Measurements from ENCODE around the gene MYH16. TPM values are rescaled to one million over a fixed set of nuclear protein-coding genes. Genes with fewer than 3 reads are reported as not detected.

Gene MYH16
- total RNA-seq, 1 experiment from 2014 or later = 0.57 TPM

DNA sequence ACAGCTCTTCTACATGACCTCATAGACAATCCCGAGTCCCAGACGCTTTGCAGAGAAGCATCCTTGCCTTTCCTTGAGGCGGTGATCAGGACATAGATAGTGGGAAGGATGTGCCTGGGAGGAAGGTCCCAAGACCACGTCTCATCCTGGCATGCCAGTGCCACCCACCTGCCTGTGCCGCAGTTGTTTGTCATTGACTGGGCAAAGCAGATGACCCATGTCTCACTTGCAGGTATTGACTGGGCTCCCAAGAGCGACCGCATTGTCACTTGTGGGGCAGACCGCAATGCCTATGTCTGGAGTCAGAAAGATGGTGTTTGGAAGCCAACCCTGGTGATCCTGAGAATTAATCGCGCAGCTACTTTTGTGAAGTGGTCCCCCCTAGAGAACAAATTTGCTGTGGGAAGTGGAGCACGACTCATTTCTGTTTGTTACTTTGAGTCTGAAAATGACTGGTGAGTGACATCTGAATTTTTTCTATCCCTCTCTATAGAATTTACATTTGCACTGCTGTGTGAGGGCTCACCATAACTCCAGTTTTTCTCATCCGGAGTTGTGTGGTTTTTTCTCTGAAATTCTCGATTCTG, 71.5 kb downstream of the MYH16 start:
- ATAC-seq (no peak), DNase-seq (ENCODE audit: low read depth, low spot score) (no peak)
- H3K4me1 ChIP-seq (ENCODE audit: control insufficient read depth in 1 of 2, insufficient read depth in 2 of 2, low read length in 2 of 2) = no peaks in the 10 kb centered on the region
- H3K27ac ChIP-seq (ENCODE audit: low read depth, low read length) = no peak overlapping the region
- no peak overlapping the region for H2AFZ ChIP-seq (ENCODE audit: low read depth, low read length, poor library complexity, severe bottlenecking)
- no TSS peak for BruUV-seq (replicated peaks)
- H3K4me3 ChIP-seq (replicated peaks in 1 of 2; ENCODE audit: low read depth in 1 of 2, low read length in 2 of 2) = no peak overlapping the region
- CTCF ChIA-PET = no interaction called here
- no peak overlapping the region for H3K9ac ChIP-seq (ENCODE audit: low read length)
- peaks cover 39 to 43% of the 10 kb centered on the region in 2 experiments for H3K36me3 ChIP-seq (ENCODE audit: control insufficient read depth in 1 of 2, insufficient read depth in 2 of 2, low read length in 2 of 2)
- intact Hi-C loops (cut with micrococcal nuclease) = no loop called here
- RAD21 ChIA-PET (ENCODE audit: low non-redundant PET in 1 of 2, low total read pairs in 2 of 2, uncharacterized antibody in 2 of 2, unreplicated experiment in 2 of 2) = no interaction called here
- no peaks in the 10 kb centered on the region for H3K9me2 ChIP-seq (ENCODE audit: insufficient read depth)
- no peak for TF ChIP-seq POLR2A (IDR thresholded peaks at IDR 0.05; ENCODE audit: borderline replicate concordance, extremely low read depth, insufficient read depth, insufficient read length)
- TF ChIP-seq, protein P1, sequence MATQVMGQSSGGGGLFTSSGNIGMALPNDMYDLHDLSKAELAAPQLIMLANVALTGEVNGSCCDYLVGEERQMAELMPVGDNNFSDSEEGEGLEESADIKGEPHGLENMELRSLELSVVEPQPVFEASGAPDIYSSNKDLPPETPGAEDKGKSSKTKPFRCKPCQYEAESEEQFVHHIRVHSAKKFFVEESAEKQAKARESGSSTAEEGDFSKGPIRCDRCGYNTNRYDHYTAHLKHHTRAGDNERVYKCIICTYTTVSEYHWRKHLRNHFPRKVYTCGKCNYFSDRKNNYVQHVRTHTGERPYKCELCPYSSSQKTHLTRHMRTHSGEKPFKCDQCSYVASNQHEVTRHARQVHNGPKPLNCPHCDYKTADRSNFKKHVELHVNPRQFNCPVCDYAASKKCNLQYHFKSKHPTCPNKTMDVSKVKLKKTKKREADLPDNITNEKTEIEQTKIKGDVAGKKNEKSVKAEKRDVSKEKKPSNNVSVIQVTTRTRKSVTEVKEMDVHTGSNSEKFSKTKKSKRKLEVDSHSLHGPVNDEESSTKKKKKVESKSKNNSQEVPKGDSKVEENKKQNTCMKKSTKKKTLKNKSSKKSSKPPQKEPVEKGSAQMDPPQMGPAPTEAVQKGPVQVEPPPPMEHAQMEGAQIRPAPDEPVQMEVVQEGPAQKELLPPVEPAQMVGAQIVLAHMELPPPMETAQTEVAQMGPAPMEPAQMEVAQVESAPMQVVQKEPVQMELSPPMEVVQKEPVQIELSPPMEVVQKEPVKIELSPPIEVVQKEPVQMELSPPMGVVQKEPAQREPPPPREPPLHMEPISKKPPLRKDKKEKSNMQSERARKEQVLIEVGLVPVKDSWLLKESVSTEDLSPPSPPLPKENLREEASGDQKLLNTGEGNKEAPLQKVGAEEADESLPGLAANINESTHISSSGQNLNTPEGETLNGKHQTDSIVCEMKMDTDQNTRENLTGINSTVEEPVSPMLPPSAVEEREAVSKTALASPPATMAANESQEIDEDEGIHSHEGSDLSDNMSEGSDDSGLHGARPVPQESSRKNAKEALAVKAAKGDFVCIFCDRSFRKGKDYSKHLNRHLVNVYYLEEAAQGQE (IDR thresholded peaks at IDR 0.05; ENCODE audit: low read depth) = no peak
- TF ChIP-seq SIN3A (IDR thresholded peaks at IDR 0.05; ENCODE audit: low read depth) = no peak
- no peak for TF ChIP-seq JUND (IDR thresholded peaks at IDR 0.05)
- TF ChIP-seq, protein P2, sequence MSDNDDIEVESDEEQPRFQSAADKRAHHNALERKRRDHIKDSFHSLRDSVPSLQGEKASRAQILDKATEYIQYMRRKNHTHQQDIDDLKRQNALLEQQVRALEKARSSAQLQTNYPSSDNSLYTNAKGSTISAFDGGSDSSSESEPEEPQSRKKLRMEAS (IDR thresholded peaks at IDR 0.05) = no peak
- no peak for TF ChIP-seq RAD21 (IDR thresholded peaks at IDR 0.05; ENCODE audit: low read depth)
- TF ChIP-seq, protein P3, sequence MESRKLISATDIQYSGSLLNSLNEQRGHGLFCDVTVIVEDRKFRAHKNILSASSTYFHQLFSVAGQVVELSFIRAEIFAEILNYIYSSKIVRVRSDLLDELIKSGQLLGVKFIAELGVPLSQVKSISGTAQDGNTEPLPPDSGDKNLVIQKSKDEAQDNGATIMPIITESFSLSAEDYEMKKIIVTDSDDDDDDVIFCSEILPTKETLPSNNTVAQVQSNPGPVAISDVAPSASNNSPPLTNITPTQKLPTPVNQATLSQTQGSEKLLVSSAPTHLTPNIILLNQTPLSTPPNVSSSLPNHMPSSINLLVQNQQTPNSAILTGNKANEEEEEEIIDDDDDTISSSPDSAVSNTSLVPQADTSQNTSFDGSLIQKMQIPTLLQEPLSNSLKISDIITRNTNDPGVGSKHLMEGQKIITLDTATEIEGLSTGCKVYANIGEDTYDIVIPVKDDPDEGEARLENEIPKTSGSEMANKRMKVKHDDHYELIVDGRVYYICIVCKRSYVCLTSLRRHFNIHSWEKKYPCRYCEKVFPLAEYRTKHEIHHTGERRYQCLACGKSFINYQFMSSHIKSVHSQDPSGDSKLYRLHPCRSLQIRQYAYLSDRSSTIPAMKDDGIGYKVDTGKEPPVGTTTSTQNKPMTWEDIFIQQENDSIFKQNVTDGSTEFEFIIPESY (IDR thresholded peaks at IDR 0.05; ENCODE audit: extremely low read depth, insufficient replicate concordance, low read length) = no peak
- no peak for TF ChIP-seq EGR1 (IDR thresholded peaks at IDR 0.05; ENCODE audit: low read depth)
- TF ChIP-seq POLR2AphosphoS5 (IDR thresholded peaks at IDR 0.05; ENCODE audit: low read depth, low read length) = no peak
- TF ChIP-seq, protein P4, sequence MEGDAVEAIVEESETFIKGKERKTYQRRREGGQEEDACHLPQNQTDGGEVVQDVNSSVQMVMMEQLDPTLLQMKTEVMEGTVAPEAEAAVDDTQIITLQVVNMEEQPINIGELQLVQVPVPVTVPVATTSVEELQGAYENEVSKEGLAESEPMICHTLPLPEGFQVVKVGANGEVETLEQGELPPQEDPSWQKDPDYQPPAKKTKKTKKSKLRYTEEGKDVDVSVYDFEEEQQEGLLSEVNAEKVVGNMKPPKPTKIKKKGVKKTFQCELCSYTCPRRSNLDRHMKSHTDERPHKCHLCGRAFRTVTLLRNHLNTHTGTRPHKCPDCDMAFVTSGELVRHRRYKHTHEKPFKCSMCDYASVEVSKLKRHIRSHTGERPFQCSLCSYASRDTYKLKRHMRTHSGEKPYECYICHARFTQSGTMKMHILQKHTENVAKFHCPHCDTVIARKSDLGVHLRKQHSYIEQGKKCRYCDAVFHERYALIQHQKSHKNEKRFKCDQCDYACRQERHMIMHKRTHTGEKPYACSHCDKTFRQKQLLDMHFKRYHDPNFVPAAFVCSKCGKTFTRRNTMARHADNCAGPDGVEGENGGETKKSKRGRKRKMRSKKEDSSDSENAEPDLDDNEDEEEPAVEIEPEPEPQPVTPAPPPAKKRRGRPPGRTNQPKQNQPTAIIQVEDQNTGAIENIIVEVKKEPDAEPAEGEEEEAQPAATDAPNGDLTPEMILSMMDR (IDR thresholded peaks at IDR 0.05 in 2 of 3, conservative IDR thresholded peaks at IDR 0.05 in 1 of 3; ENCODE audit: borderline replicate concordance in 1 of 3, insufficient read depth in 1 of 3, low read depth in 2 of 3, low read length in 2 of 3) = no peak
- TF ChIP-seq ELF1 (IDR thresholded peaks at IDR 0.05; ENCODE audit: borderline replicate concordance, low read depth) = no peak
- TF ChIP-seq YY1 (IDR thresholded peaks at IDR 0.05; ENCODE audit: extremely low read depth, insufficient replicate concordance, low read depth, low read length) = no peak
- TF ChIP-seq ZFX (IDR thresholded peaks at IDR 0.05) = no peak
- TF ChIP-seq SP1 (IDR thresholded peaks at IDR 0.05; ENCODE audit: low read depth) = no peak
- no peak for TF ChIP-seq ZNF274 (IDR thresholded peaks at IDR 0.05; ENCODE audit: low read depth, low read length)
- no peak for TF ChIP-seq CEBPB (IDR thresholded peaks at IDR 0.05; ENCODE audit: low read depth)
- TF ChIP-seq, protein P5, sequence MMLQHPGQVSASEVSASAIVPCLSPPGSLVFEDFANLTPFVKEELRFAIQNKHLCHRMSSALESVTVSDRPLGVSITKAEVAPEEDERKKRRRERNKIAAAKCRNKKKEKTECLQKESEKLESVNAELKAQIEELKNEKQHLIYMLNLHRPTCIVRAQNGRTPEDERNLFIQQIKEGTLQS (IDR thresholded peaks at IDR 0.05) = no peak
- no peak overlapping the region for H3K4me2 ChIP-seq (ENCODE audit: low read length)
- H3K27me3 ChIP-seq (ENCODE audit: insufficient read depth, low read length) = no peaks in the 10 kb centered on the region
- no peaks in the 10 kb centered on the region for H3K9me3 ChIP-seq (ENCODE audit: control insufficient read depth in 1 of 2, insufficient read depth in 1 of 2, low read depth in 1 of 2, low read length in 2 of 2)
- peaks cover 5% of the 10 kb centered on the region; the same call in 1 of the 2 replicates for H3K79me2 ChIP-seq (ENCODE audit: insufficient read depth, low read length)
- H4K20me1 ChIP-seq (ENCODE audit: insufficient read depth) = no peaks in the 10 kb centered on the region; the same call in 1 of the 2 replicates
- POLR2A ChIA-PET = no interaction called here

All from HCT116 (cell line).